ENCODE results near the gene TIMMDC1. TPM values are rescaled to one million over a fixed set of nuclear protein-coding genes. Genes with fewer than 3 reads are reported as not detected.

The TIMMDC1 gene
- 57.7 and 71.5 TPM in 2 replicates for total RNA-seq

DNA sequence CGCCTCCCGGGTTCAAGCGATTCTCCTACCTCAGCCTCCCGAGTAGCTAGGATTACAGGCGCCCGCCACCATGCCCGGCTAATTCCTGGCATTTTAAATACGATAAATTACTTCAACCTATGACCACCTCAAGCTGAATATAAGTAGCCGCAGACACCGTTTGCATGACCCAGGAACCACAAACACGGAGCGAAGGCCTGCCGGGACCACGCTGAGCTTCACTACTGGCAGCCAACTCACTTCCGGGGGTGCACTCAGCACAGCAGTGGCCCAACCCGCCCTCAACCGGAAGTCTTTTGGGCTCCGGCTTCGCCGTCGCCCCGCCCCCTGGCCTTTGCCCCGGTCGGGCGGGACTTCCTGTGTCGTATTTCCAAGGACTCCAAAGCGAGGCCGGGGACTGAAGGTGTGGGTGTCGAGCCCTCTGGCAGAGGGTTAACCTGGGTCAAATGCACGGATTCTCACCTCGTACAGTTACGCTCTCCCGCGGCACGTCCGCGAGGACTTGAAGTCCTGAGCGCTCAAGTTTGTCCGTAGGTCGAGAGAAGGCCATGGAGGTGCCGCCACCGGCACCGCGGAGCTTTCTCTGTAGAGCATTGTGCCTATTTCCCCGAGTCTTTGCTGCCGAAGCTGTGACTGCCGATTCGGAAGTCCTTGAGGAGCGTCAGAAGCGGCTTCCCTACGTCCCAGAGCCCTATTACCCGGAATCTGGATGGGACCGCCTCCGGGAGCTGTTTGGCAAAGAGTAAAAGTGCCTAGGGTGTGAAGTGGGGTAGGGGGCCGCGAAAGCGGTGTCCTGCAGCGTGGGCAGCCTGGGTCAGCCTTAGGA lies at the start of gene TIMMDC1:
Gene TIMMDC1 (plus strand): TSS at position 362 of the 826 bp plus-strand sequence. CDS start 187 bp downstream, at position 549.

DNA sequence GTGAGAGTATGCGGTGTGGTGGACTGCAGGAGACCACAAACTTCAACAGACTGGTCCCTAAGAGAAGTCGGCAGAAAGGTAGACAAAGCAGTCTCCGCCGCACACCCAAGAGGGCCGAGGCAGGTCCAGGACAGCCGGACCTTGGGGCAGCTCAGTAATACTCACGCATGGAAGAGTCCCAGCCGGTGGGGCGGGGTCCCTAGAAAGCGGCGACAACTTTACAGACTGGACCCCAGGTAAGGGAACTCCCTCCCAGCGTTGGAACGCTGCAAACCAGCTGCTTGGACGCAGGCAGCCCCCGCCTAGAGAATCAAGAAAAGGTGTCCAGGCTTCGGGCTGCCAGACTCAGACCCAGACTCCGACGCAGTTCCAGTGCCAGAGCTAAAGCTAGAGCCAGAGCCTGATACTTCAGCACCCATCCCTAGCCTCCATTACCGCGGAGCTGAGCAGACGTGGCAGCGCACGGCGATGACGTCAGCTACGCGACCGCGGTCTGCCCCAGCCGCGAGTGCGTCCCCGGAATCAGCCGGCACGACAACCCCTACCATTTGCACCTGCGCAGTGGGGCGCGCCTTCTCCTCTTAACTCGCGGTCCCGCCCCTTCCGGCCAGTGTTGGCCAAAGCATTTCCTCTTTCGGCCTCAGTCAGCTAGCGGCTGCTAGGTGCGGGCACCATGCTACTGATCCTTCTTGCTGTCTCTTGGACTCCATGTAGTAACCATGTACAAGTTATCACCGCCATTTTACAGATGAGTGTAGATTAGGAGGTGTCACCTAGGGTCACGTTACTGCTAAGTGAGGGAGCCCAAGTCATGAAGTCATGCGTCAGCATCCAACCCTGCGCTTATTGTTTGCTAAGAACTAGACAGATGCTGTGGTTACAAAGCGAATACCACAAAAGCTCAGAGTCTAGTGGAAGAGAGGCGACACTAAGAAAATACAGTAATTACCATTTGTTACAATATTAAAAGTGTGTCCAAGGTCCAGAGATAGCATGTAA lies 34.9 kb upstream of the TIMMDC1 start, which contains the start of gene TMEM39A:
Gene TMEM39A (minus strand): TSS at position 445 of the 999 bp plus-strand sequence. CDS start 1,541 bp downstream, outside the sequence.

GRCh38 chr3:119559441-119559963 lies 61.2 kb downstream of the TIMMDC1 start, which contains the start of gene CD80:
CD80 (minus strand) TSS chr3:119559614; CDS start chr3:119557728, 1,886 bp downstream.

Other genes with a start within 250 kb of the TIMMDC1 start
- gene ARHGAP31, start 204.2 kb upstream of the TIMMDC1 start, total RNA-seq: 2.9 and 3.4 TPM in 2 replicates
- 33.3 and 34.3 TPM in 2 replicates for gene TMEM39A, start 34.9 kb upstream of the TIMMDC1 start, total RNA-seq
- 11.3 and 12.6 TPM in 2 replicates for gene POGLUT1, start 29.6 kb upstream of the TIMMDC1 start, total RNA-seq
- gene CD80, start 61.1 kb downstream of the TIMMDC1 start, total RNA-seq: not detected in 2 replicates
- gene ADPRH, start 80.9 kb downstream of the TIMMDC1 start, total RNA-seq: 2.0 and 2.7 TPM in 2 replicates
- not detected in 2 replicates for gene PLA1A, start 99.3 kb downstream of the TIMMDC1 start, total RNA-seq
- gene POPDC2, start 162.0 kb downstream of the TIMMDC1 start, total RNA-seq: not detected in 2 replicates
- gene COX17, start 178.9 kb downstream of the TIMMDC1 start, total RNA-seq: 23.4 and 24.2 TPM in 2 replicates
- gene CFAP91, start 204.5 kb downstream of the TIMMDC1 start, total RNA-seq: 0.45 and 0.50 TPM in 2 replicates

All from bronchus fibroblast of lung (primary cell).